Measurements from ENCODE around the gene PLBD1. TPM values are rescaled to one million over a fixed set of nuclear protein-coding genes. Genes with fewer than 3 reads are reported as not detected.
A peak's percentile ranks its signal among the peaks of the same experiment; 100 is the strongest.

The PLBD1 gene
- total and polyA plus RNA-seq, 8 donors, result 0.87 to 38.2 (median 8.3) TPM; not detected in 2

- Histone ChIP-seq H3K27me3 (no peaks in the 10 kb centered on the region), H3K27ac (no peak overlapping the region), H3K9me3 (no peaks in the 10 kb centered on the region), H3K4me1 (peaks cover 0 to 6% (median 0%) of the 10 kb centered on the region in 4 donors), H3K4me3 (no peak overlapping the region), H3K36me3 (peaks cover 13 to 72% (median 59%) of the 10 kb centered on the region in 4 donors)
- peak in 1 of 2 donors; percentile 4 for DNase-seq
- intact Hi-C loops (cut with DNase I; ENCODE audit: low total_unique reads), result no loop called here
- 87 to 96% (median 95%) methylated on average over 5 of the region's 5 CpGs for WGBS, 5 donors
- TF ChIP-seq CTCF (IDR thresholded peaks at IDR 0.05), result no peak
Measured at GRCh38 chr12:14460212-14460841, 107.4 kb downstream of the PLBD1 start.

- Histone ChIP-seq H3K27me3 (no peaks in the 10 kb centered on the region), H3K4me3 (no peak overlapping the region), H3K9me3 (no peaks in the 10 kb centered on the region), H3K27ac (no peak overlapping the region), H3K4me1 (peaks cover 0 to 36% (median 8%) of the 10 kb centered on the region in 4 donors), H3K36me3 (peaks cover 7 to 79% (median 61%) of the 10 kb centered on the region in 4 donors)
- TF ChIP-seq POLR2AphosphoS5 (IDR thresholded peaks at IDR 0.05) (no peak), CTCF (IDR thresholded peaks at IDR 0.05) (peak in 5 of 7 experiments; percentile 18 to 74 (median 34))
- intact Hi-C loops (cut with DNase I; ENCODE audit: low total_unique reads), result no loop called here
- peak in 1 of 2 donors; percentile 61 for DNase-seq
- 70 to 88% (median 74%) methylated on average over 2 of the region's 2 CpGs for WGBS, 5 donors
Measured at GRCh38 chr12:14454098-14454907, 113.4 kb downstream of the PLBD1 start.

Small RNA genes lying within 50 kb of the gene (small RNA-seq; reads per million reads assigned to genes)
- gene RN7SKP134, result 0 reads per million in 4 donors

Other genes with a start within 250 kb of the PLBD1 start
- 10 to 100 TPM; 47.5 to 91.0 (median 84.8) TPM for gene ATF7IP, start 202.2 kb downstream of the PLBD1 start, total RNA-seq
- 1 to 10 TPM; 4.9 to 6.5 (median 5.7) TPM for gene ATF7IP, start 202.2 kb downstream of the PLBD1 start, polyA plus RNA-seq
- 10 to 100 TPM in 1 of 5 donors, 1 to 10 TPM in 1, not detected in 3; 2.6 to 31.0 TPM for gene GUCY2C, start 128.7 kb upstream of the PLBD1 start, total RNA-seq
- under 1 TPM in 2 of 3 donors, not detected in 1; 0.05 to 0.31 TPM for gene GUCY2C, start 128.7 kb upstream of the PLBD1 start, polyA plus RNA-seq
- gene WBP11, start 235.6 kb upstream of the PLBD1 start, total RNA-seq, result 10 to 100 TPM in 4 of 5 donors, 1 to 10 TPM in 1; 1.4 to 65.9 (median 19.2) TPM
- 10 to 100 TPM; 12.7 to 16.0 (median 13.0) TPM for gene WBP11, start 235.6 kb upstream of the PLBD1 start, polyA plus RNA-seq
- 1 to 10 TPM in 3 of 5 donors, not detected in 2; 1.0 to 3.1 (median 1.5) TPM for gene C12orf60, start 235.8 kb upstream of the PLBD1 start, total RNA-seq
- gene C12orf60, start 235.8 kb upstream of the PLBD1 start, polyA plus RNA-seq, result 1 to 10 TPM; 1.1 to 2.4 (median 1.4) TPM
- gene SMCO3, start 246.3 kb upstream of the PLBD1 start, total RNA-seq, result 1 to 10 TPM in 1 of 5 donors, not detected in 4; 2.4 TPM
- gene SMCO3, start 246.3 kb upstream of the PLBD1 start, polyA plus RNA-seq, result not detected